ENCODE results near the gene POMT1.

POMT1 gene

GRCh38 chr9:131559421-131560000, 56.8 kb downstream of the POMT1 start:
- no peaks in the 10 kb centered on the region for H3K4me1 ChIP-seq (ENCODE audit: control insufficient read depth in 1 of 2, insufficient read depth in 1 of 2, low read depth in 1 of 2, low read length in 1 of 2)
- TF ChIP-seq CTCF (IDR thresholded peaks at IDR 0.05), result no peak
- H3K27ac ChIP-seq, result no peak overlapping the region
- H3K27me3 ChIP-seq, result peaks cover 26% of the 10 kb centered on the region
- no peak overlapping the region for H3K4me3 ChIP-seq (ENCODE audit: low read depth in 1 of 2, low read length in 1 of 2)
- no peaks in the 10 kb centered on the region for H3K36me3 ChIP-seq
- no peaks in the 10 kb centered on the region for H3K9me3 ChIP-seq

- TF ChIP-seq CTCF (IDR thresholded peaks at IDR 0.05), result no peak
- Histone ChIP-seq H3K9me3 (no peaks in the 10 kb centered on the region), H3K36me3 (no peaks in the 10 kb centered on the region), H3K4me3 (ENCODE audit: low read depth in 1 of 2, low read length in 1 of 2) (no peak overlapping the region), H3K4me1 (ENCODE audit: control insufficient read depth in 1 of 2, insufficient read depth in 1 of 2, low read depth in 1 of 2, low read length in 1 of 2) (no peaks in the 10 kb centered on the region), H3K27ac (no peak overlapping the region), H3K27me3 (no peaks in the 10 kb centered on the region)
Observed at GRCh38 chr9:131562032-131562959, 59.6 kb downstream of the POMT1 start.

- H3K4me1 ChIP-seq (ENCODE audit: control insufficient read depth in 1 of 2, insufficient read depth in 1 of 2, low read depth in 1 of 2, low read length in 1 of 2), result no peaks in the 10 kb centered on the region
- no peak for TF ChIP-seq CTCF (IDR thresholded peaks at IDR 0.05)
- peaks cover 4% of the 10 kb centered on the region for H3K36me3 ChIP-seq
- H3K9me3 ChIP-seq, result no peaks in the 10 kb centered on the region
- H3K27me3 ChIP-seq, result no peaks in the 10 kb centered on the region
- H3K4me3 ChIP-seq (ENCODE audit: low read depth in 1 of 2, low read length in 1 of 2), result no peak overlapping the region
- no peak overlapping the region for H3K27ac ChIP-seq
Observed at GRCh38 chr9:131565369-131565768, 62.7 kb downstream of the POMT1 start.

GRCh38 chr9:131566158-131566557, 63.4 kb downstream of the POMT1 start:
- TF ChIP-seq CTCF (IDR thresholded peaks at IDR 0.05), result no peak
- Histone ChIP-seq H3K9me3 (no peaks in the 10 kb centered on the region), H3K36me3 (peaks cover 4% of the 10 kb centered on the region), H3K27ac (no peak overlapping the region), H3K27me3 (no peaks in the 10 kb centered on the region), H3K4me1 (ENCODE audit: control insufficient read depth in 1 of 2, insufficient read depth in 1 of 2, low read depth in 1 of 2, low read length in 1 of 2) (no peaks in the 10 kb centered on the region), H3K4me3 (ENCODE audit: low read depth in 1 of 2, low read length in 1 of 2) (no peak overlapping the region)

- H3K27ac ChIP-seq, result no peak overlapping the region
- peaks cover 15% of the 10 kb centered on the region for H3K36me3 ChIP-seq
- H3K27me3 ChIP-seq, result no peaks in the 10 kb centered on the region
- no peaks in the 10 kb centered on the region for H3K4me1 ChIP-seq (ENCODE audit: control insufficient read depth in 1 of 2, insufficient read depth in 1 of 2, low read depth in 1 of 2, low read length in 1 of 2)
- no peak for TF ChIP-seq CTCF (IDR thresholded peaks at IDR 0.05)
- H3K4me3 ChIP-seq (ENCODE audit: low read depth in 1 of 2, low read length in 1 of 2), result no peak overlapping the region
- H3K9me3 ChIP-seq, result no peaks in the 10 kb centered on the region
Observed at GRCh38 chr9:131567910-131568309, 65.2 kb downstream of the POMT1 start.

Data from neutrophil (primary cell).